GM12878 (cell line): ENCODE data around the gene TCERG1L. TPM values are rescaled to one million over a fixed set of nuclear protein-coding genes. Genes with fewer than 3 reads are reported as not detected.

Experiments used
- BRCA1 ChIP-seq: IDR thresholded peaks from 2 replicates; pipeline ENCODE4 v1.6.1; 2011; ENCODE audit warnings: low read depth, low read length, improper control_type of control experiment
- E2F4 ChIP-seq: IDR thresholded peaks from 2 replicates; pipeline ENCODE4 v1.6.1; 2012; ENCODE audit warnings: low read depth, low read length, improper control_type of control experiment
- EGR1 ChIP-seq, 2 experiments: IDR thresholded peaks; 1 replicate in 1 of 2; 2 replicates in 1 of 2; pipeline ENCODE4 v1.6.1; 2011 to 2012; ENCODE audit warnings: low read depth in 2 of 2, low read length in 2 of 2, borderline replicate concordance in 1 of 2, mild to moderate bottlenecking in 1 of 2, moderate library complexity in 1 of 2
- POU2F2 ChIP-seq: IDR thresholded peaks from 3 replicates; pipeline ENCODE4 v1.6.1; 2011; ENCODE audit warnings: low read depth, mild to moderate bottlenecking, low read length, borderline replicate concordance
- RELA ChIP-seq: fragments of 450-650 bp; IDR thresholded peaks from 2 replicates; pipeline ENCODE4 v1.8.0; 2014; ENCODE audit warnings: borderline replicate concordance; ENCODE audit not compliant: partially characterized antibody
- SIN3A ChIP-seq: IDR thresholded peaks from 2 replicates; pipeline ENCODE4 v1.6.1; 2012; ENCODE audit warnings: low read depth, low read length, improper control_type of control experiment
- SRF ChIP-seq, 2 experiments: IDR thresholded peaks; 2 replicates each; pipeline ENCODE4 v1.6.1; 2011; ENCODE audit warnings: low read depth in 2 of 2, low read length in 2 of 2, mild to moderate bottlenecking in 1 of 2, moderate library complexity in 1 of 2
- TBL1XR1 ChIP-seq: IDR thresholded peaks from 2 replicates; pipeline ENCODE4 v1.6.1; 2012; ENCODE audit warnings: low read depth, low read length, improper control_type of control experiment
- ZNF592 ChIP-seq: fragments of 450-650 bp; IDR thresholded peaks from 2 replicates; pipeline ENCODE4 v1.6.1; 2017; ENCODE audit warnings: mild to moderate bottlenecking, moderate library complexity
- ZZZ3 ChIP-seq: IDR thresholded peaks from 2 replicates; pipeline ENCODE4 v1.6.1; 2011; ENCODE audit warnings: low read depth; ENCODE audit not compliant: control insufficient read depth, insufficient read length
- polyA plus RNA-seq, 11 experiments: library from polyadenylated mRNA; depleted of rRNA in 4 of 11; unstranded in 6 of 11; stranded (reverse) in 5 of 11; fragments of >200 nt; fragmentation: Nextera tagmentation in 4 of 11; fragmentation: Illumina TruSeq in 1 of 11; extraction: Ambion mirVana in 4 of 11; extraction: Trizol in 1 of 11; gene quantifications; 1 replicate in 1 of 11; 2 replicates in 10 of 11; pipeline versions ENCODE4 v1.2.1 to v1.2.3, GENCODE V29; 2011 to 2016; ENCODE audit warnings: inconsistent platforms in 2 of 11, missing spikeins in 2 of 11, low read depth in 1 of 11
- total RNA-seq, 4 experiments: library from RNA; depleted of rRNA in 3 of 4; stranded (reverse); fragments of >200 nt in 3 of 4; fragmentation: Illumina TruSeq in 1 of 4; extraction: Trizol in 1 of 4; gene quantifications; 2 replicates each; pipeline versions ENCODE4 v1.2.1 to v1.2.3, GENCODE V29; 2013 to 2021

Gene TCERG1L
- total and polyA plus RNA-seq, 10 of the 15 experiments (the other 5 are each of a cell fraction or from before 2014, with no cell fraction given): not detected

DNA sequence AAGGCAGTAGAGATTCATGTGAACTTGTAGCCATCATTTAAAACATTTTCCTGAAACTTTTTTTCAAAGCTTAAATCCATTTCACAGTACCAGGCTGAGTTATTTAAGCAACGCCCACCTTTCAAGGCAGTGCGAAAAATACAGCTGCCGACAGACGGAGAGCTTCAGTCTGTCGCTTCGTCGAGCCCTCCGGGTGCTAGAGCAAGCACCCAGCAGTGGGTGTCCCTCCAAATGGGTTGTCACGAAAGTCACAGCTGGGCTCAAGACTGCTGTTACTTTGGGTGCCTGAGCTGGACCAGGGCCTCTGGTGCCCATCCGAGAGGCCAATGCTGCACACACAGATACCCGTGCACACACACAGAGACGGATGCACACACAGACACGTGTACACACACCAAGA, 135.6 kb downstream of the TCERG1L start (continued):
- TF ChIP-seq ZNF592 (no peak), SIN3A (no peak), TBL1XR1 (no peak), E2F4 (no peak), SRF (IDR thresholded peaks at IDR 0.05; ENCODE audit: low read depth in 2 of 2, low read length in 2 of 2) (no peak), ZZZ3 (no peak), RELA (no peak), POU2F2 (no peak), EGR1 (IDR thresholded peaks at IDR 0.05; ENCODE audit: borderline replicate concordance in 1 of 2, low read depth in 2 of 2, low read length in 2 of 2) (no peak), BRCA1 (no peak)
